ENCODE results near the gene UTP3. TPM values are rescaled to one million over a fixed set of nuclear protein-coding genes. Genes with fewer than 3 reads are reported as not detected.
"Not testable (repeated sequence)": the region's sequence is repeated elsewhere in the genome, so short reads cannot be mapped to it uniquely, and the experiment has no call there.

UTP3 gene
- total RNA-seq, 1 donor: 23.3 TPM

- TF ChIP-seq CTCF (IDR thresholded peaks at IDR 0.05; ENCODE audit: insufficient read depth, low read depth, low read length): no peak
- H3K4me3 ChIP-seq (ENCODE audit: low read depth, low read length): no peak overlapping the region
- DNase-seq (ENCODE audit: low read depth): no peak
Measured at GRCh38 chr4:70674191-70674590, 14.1 kb upstream of the UTP3 start.

GRCh38 chr4:70674731-70675130 is 13.6 kb upstream of the UTP3 start:
- no peak overlapping the region for H3K4me3 ChIP-seq (ENCODE audit: low read depth, low read length)
- TF ChIP-seq CTCF (IDR thresholded peaks at IDR 0.05; ENCODE audit: insufficient read depth, low read depth, low read length): no peak
- DNase-seq (ENCODE audit: low read depth): no peak

- TF ChIP-seq CTCF (IDR thresholded peaks at IDR 0.05; ENCODE audit: insufficient read depth, low read depth, low read length): no peak
- no peak overlapping the region for H3K4me3 ChIP-seq (ENCODE audit: low read depth, low read length)
- no peak for DNase-seq (ENCODE audit: low read depth)
Measured at GRCh38 chr4:70676554-70677090, 11.7 kb upstream of the UTP3 start.

GRCh38 chr4:70678383-70678999 is 9.8 kb upstream of the UTP3 start:
- no peak for TF ChIP-seq CTCF (IDR thresholded peaks at IDR 0.05; ENCODE audit: insufficient read depth, low read depth, low read length)
- H3K4me3 ChIP-seq (ENCODE audit: low read depth, low read length): no peak overlapping the region
- no peak for DNase-seq (ENCODE audit: low read depth)

- DNase-seq (ENCODE audit: low read depth): no peak
- no peak for TF ChIP-seq CTCF (IDR thresholded peaks at IDR 0.05; ENCODE audit: insufficient read depth, low read depth, low read length)
- H3K4me3 ChIP-seq (ENCODE audit: low read depth, low read length): no peak overlapping the region
Measured at GRCh38 chr4:70680934-70681333, 7.4 kb upstream of the UTP3 start.

- DNase-seq (ENCODE audit: low read depth): no peak
- no peak for TF ChIP-seq CTCF (IDR thresholded peaks at IDR 0.05; ENCODE audit: insufficient read depth, low read depth, low read length)
- no peak overlapping the region for H3K4me3 ChIP-seq (ENCODE audit: low read depth, low read length)
Measured at GRCh38 chr4:70681704-70682103, 6.6 kb upstream of the UTP3 start.

- not testable (repeated sequence) for DNase-seq (ENCODE audit: low read depth); H3K4me3 ChIP-seq (ENCODE audit: low read depth, low read length)
Measured at GRCh38 chr4:70682142-70682541, 6.2 kb upstream of the UTP3 start.

Data from fibroblast of villous mesenchyme (primary cell).